Epithelial cell of proximal tubule (primary cell): ENCODE data around the gene DNAJC22. TPM values are rescaled to one million over a fixed set of nuclear protein-coding genes. Genes with fewer than 3 reads are reported as not detected.

Source experiments
- DNase-seq: peaks from one replicate; pipeline ENCODE4 v3.0.0-alpha.2; 2011; ENCODE audit warnings: low read depth
- H3K4me3 ChIP-seq: 2 replicates; pipeline ENCODE4 v1.5.1; 2011; ENCODE audit warnings: low read depth, mild to moderate bottlenecking, low read length
- total RNA-seq: library from RNA; depleted of rRNA; stranded (reverse); fragments of >200 nt; gene quantifications from 2 replicates; pipeline ENCODE4 v1.2.3, GENCODE V29; 2015
- TF ChIP-seq, protein P1 (sequence below): conservative IDR thresholded peaks from 2 replicates; pipeline ENCODE4 v1.5.1; 2012; ENCODE audit warnings: low read depth, mild to moderate bottlenecking, low read length

Gene DNAJC22
- total RNA-seq, 1 donor from 2014 or later, result 0.40 TPM

DNA sequence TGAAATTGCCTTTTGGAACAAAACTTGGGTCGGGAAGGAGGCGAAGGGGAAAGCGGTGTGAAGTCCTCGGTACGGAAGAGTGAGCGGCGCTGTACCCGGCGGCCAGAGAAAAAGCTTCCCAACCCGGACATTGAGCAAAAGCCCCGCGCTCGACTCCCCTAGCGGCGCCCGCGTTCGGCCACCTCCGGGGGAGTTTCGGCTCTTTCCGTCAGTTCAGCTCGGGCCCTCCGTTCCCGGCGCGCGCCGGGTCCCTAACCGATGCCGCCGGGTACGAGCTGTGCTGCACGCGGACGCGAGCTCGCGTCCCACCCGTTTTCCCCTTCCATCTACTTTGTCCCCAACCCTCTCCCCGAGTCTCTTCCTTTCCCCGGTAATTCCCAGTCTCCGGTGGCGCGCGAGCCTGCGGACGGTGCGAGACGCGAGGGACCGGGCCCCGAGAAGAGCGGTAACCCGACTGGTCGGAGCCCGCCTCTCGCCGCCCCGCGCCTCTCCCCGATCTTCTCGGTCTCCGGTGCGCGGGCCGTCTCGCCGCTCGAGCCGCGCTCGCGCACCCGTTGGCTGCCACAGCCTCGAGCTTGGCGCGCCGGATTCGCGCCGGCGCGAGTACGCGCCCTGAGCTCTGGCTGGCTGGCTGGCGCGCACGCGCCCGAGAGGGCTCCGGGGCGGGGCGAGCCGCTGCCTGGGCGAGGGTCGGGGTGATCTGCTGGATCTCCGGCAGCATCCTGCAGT, 20.1 kb downstream of the DNAJC22 start:
- DNase-seq, result no peak
- H3K4me3 ChIP-seq, result peak overlapping the region; percentile 82
- TF ChIP-seq, protein P1, sequence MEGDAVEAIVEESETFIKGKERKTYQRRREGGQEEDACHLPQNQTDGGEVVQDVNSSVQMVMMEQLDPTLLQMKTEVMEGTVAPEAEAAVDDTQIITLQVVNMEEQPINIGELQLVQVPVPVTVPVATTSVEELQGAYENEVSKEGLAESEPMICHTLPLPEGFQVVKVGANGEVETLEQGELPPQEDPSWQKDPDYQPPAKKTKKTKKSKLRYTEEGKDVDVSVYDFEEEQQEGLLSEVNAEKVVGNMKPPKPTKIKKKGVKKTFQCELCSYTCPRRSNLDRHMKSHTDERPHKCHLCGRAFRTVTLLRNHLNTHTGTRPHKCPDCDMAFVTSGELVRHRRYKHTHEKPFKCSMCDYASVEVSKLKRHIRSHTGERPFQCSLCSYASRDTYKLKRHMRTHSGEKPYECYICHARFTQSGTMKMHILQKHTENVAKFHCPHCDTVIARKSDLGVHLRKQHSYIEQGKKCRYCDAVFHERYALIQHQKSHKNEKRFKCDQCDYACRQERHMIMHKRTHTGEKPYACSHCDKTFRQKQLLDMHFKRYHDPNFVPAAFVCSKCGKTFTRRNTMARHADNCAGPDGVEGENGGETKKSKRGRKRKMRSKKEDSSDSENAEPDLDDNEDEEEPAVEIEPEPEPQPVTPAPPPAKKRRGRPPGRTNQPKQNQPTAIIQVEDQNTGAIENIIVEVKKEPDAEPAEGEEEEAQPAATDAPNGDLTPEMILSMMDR, result no peak

- no peak for DNase-seq
- TF ChIP-seq, protein P1, result no peak
- H3K4me3 ChIP-seq, result peak within 1 kb of the TSS; percentile 82
These were observed 20.9 kb downstream of the DNAJC22 start, which contains the start of gene SPATS2 for GRCh38 chr12:49367381-49368239. Gene SPATS2 (plus strand): TSS chr12:49367462. CDS start chr12:49461013, 93,551 bp downstream.

DNA sequence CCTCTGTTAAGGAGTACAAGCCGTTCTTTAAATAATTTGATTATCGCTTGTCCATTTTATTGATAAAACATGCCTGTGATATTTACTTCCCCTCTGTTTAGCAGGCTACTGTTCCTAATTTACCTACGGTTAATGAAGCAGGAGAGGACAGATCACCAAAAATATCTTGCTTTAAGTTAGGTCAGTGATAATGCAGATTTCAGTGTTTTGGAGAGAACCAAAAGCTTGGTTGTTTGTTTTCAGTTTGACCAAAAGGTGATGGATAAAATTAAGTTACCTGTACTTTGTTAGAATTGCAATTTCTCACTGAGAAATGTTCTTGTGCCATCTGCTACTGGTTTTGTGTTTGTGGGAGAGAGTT, 21.5 kb downstream of the DNAJC22 start:
- TF ChIP-seq, protein P1, result no peak
- peak overlapping the region; percentile 82 for H3K4me3 ChIP-seq
- DNase-seq, result no peak

DNA sequence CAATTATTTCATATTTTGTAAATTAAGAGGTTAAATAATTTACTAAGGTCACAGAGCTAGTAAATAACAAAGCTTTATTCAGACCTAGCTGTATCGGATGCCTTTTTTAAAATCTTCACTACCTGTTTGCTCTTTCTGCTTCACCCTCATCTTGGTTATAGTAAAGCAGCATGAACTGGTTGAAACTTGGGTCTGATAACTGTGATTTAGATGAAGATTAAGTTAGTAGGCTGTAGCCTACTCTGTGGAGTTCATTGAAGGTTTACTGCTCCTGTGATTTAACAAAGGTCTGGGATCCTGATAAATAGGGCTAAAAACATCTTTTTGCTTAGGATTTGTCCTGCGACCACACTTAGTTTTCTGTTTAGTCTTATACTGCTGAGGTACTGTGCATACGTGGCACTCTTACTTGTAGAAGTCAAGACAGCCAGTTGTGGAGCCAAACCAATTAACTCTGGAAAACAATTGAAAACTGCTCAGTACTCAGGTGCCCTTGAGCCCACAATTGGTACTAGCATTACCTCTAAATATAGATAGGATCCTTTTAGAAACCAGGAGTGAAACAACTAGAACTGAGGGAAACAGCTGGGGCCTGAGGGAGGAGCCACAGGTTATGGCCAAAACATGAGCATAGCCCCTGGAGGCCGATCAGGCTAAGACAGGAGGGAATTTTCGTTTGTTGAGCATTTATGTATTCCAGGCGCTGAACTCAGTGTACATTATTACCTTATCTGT, 22.9 kb downstream of the DNAJC22 start:
- TF ChIP-seq, protein P1, result peak; percentile 40
- H3K4me3 ChIP-seq, result no peak overlapping the region
- no peak for DNase-seq

DNA sequence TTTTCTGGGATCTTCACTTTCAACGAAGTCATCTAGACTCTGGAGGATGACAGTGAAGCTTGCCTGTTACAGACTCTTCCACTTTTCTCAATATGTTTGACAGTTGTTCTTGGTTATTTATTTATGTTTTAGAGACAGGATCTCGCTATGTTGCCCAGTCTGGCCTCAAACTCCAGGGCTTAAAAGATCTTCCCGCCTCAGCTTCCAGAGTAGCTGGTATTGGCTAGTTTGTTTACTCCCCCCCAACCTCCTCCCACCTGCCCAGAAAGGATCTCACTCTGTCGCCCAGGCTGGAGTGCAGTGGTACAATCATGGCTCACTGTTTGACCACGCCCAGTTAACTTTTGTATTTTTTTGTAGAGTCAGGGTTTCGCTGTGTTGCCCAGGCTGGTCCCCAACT, 23.9 kb downstream of the DNAJC22 start:
- H3K4me3 ChIP-seq, result no peak overlapping the region
- DNase-seq, result no peak
- TF ChIP-seq, protein P1, result no peak

GRCh38 chr12:49375406-49375805, 28.7 kb downstream of the DNAJC22 start:
- H3K4me3 ChIP-seq, result no peak overlapping the region
- TF ChIP-seq, protein P1, result no peak
- DNase-seq, result no peak
